T-helper 1 cell treated with Interleukin-12 subunit alpha and Interleukin-12 subunit beta and Interleukin-4 antibody, amounts not matched to agents 30 ng/mL and 1 ng/mL, for 36 hours (primary cell): Measurements from ENCODE around the gene METTL22. TPM values are rescaled to one million over a fixed set of nuclear protein-coding genes. Genes with fewer than 3 reads are reported as not detected.

Experiments used
- intact Hi-C: fragments of 100-400 bp; cut with micrococcal nuclease; formaldehyde crosslinking; loops from one replicate; pipeline ENCODE4 v1.15.1; 2024
- total RNA-seq: library from RNA; stranded (reverse); gene quantifications from 2 replicates; pipeline ENCODE4 v1.2.3, GENCODE V29; 2022

METTL22 gene
- total RNA-seq, 1 donor from 2014 or later, result 32.5 TPM

GRCh38 chr16:8663192-8664089, 41.9 kb downstream of the METTL22 start:
- intact Hi-C loops, result loop anchor here (5.0 kb wide), 1 partner anchor 344 kb away; no protein-coding TSS in a partner anchor

- intact Hi-C loops, result no loop called here
Observed at GRCh38 chr16:8665529-8665928, 44.0 kb downstream of the METTL22 start.

GRCh38 chr16:8667492-8667891, 46.0 kb downstream of the METTL22 start:
- intact Hi-C loops, result no loop called here

- intact Hi-C loops, result no loop called here
Observed at GRCh38 chr16:8668113-8668512, 46.6 kb downstream of the METTL22 start.

- intact Hi-C loops, result no loop called here
Observed at GRCh38 chr16:8669481-8669880, 48.0 kb downstream of the METTL22 start.

- intact Hi-C loops, result loop anchor here (10.0 kb wide), 1 partner anchor 465 kb away; no protein-coding TSS in a partner anchor
Observed at GRCh38 chr16:8670014-8670560, 48.6 kb downstream of the METTL22 start.

- intact Hi-C loops, result loop anchor here (1.0 to 10.0 kb wide), 7 partner anchors 53 to 461 kb away; partner anchors contain the start of genes CARHSP1, HAPSTR1, METTL22 and PMM2
Observed at GRCh38 chr16:8673611-8674412, 52.3 kb downstream of the METTL22 start.

- intact Hi-C loops, result loop anchor here (1.0 to 10.0 kb wide), 7 partner anchors 53 to 460 kb away; partner anchors contain the start of genes CARHSP1, HAPSTR1, METTL22 and PMM2
Observed at GRCh38 chr16:8674413-8675022, 53.0 kb downstream of the METTL22 start, which contains the start of gene ABAT. Gene ABAT, plus strand, starts transcription at chr16:8674617. Its CDS starts 61,123 bp downstream, at chr16:8735740.

GRCh38 chr16:8675183-8676159, 54.0 kb downstream of the METTL22 start:
- intact Hi-C loops, result loop anchor here (2.0 to 10.0 kb wide), 3 partner anchors 285 to 459 kb away; partner anchors contain the start of gene HAPSTR1

- intact Hi-C loops, result loop anchor here (10.0 kb wide), 1 partner anchor 459 kb away; no protein-coding TSS in a partner anchor
Observed at GRCh38 chr16:8676160-8676547, 54.7 kb downstream of the METTL22 start.

GRCh38 chr16:8676737-8677375, 55.4 kb downstream of the METTL22 start:
- intact Hi-C loops, result loop anchor here (10.0 kb wide), 1 partner anchor 458 kb away; no protein-coding TSS in a partner anchor

- intact Hi-C loops, result loop anchor here (10.0 kb wide), 1 partner anchor 457 kb away; no protein-coding TSS in a partner anchor
Observed at GRCh38 chr16:8677481-8677880, 56.0 kb downstream of the METTL22 start.

GRCh38 chr16:8678068-8678927, 56.8 kb downstream of the METTL22 start:
- intact Hi-C loops, result loop anchor here (10.0 kb wide), 1 partner anchor 457 kb away; no protein-coding TSS in a partner anchor

- intact Hi-C loops, result loop anchor here (10.0 kb wide), 1 partner anchor 456 kb away; no protein-coding TSS in a partner anchor
Observed at GRCh38 chr16:8679151-8679550, 57.7 kb downstream of the METTL22 start.

- intact Hi-C loops, result no loop called here
Observed at GRCh38 chr16:8682551-8683259, 61.2 kb downstream of the METTL22 start.

- intact Hi-C loops, result no loop called here
Observed at GRCh38 chr16:8683640-8684039, 62.1 kb downstream of the METTL22 start.

GRCh38 chr16:8685617-8686016, 64.1 kb downstream of the METTL22 start:
- intact Hi-C loops, result no loop called here
